Activated CD4-positive, alpha-beta T cell treated with anti-CD3 and anti-CD28 coated beads, Interleukin-2, amount 50 U/mL, for 1 hour (primary cell): ENCODE data around the gene VASP.

Experiments
- DNase-seq: peaks from one replicate; pipeline ENCODE4 v3.0.0-alpha.2; 2020

VASP gene

DNA sequence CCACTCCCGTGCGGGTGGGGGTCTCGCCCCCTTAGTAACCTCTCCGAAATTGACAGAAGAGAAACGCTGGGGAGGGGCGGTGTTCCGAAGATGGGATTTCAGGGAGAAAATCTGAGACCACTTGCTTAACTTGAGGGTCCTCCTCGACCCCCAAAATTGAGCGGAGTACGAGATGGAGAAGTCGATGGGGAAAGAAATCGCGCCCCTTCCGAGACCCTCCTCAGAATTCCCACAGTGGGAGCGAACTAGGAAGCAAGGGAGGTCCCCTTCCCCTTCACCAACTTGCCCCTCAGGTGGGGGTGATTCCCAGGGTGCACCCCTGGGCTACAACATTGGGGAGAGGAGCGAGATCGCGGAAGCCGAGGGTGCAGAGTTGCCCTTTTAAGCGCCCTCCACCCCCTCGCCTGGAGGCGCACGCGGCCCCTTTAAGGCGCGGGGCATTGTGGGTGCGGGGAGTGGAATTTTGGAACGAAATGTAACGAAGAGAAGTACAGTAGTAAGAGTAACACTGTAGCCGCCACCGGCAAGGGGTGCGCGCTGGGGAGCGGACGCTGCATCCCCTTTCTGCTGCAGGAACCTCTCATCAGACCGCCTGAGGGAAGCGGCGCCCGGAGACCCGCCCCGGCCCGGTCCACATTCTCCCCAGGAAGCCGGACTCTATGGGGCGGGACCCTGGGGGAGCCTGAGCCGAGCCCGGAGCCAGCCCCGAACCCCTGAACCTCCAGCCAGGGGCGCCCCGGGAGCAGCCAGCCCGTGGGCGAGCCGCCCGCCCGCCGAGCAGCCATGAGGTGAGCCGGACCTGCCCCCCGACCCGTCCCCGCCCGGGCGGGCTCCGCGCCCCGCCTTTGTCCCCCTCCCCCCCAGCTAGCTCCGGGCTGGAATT lies at the start of gene VASP:
Gene VASP, plus strand, starts transcription at position 491 of the 883 bp plus-strand sequence. Its CDS starts 293 bp downstream, at position 784.
- DNase-seq = peak; percentile 89

DNA sequence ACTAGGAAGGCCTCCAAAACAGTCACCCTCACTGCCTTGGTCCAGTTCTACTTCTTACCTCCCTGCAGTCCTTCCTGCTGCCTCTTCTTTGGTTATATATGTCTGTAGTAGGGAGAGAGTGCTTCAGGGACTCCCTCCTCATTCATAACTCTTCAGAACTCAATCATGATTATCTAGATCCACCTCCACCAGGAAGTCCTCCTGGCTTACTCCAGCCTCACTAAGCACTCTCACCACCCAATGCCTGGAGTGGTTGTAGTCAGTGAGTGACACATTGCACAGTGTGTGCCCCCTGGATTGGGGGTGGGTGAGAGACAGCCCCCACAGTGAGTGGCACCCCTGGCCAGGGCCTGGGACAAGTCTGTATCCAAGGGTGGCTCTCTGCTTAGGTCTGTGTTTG lies 49.5 kb upstream of the VASP start:
- no peak for DNase-seq

DNA sequence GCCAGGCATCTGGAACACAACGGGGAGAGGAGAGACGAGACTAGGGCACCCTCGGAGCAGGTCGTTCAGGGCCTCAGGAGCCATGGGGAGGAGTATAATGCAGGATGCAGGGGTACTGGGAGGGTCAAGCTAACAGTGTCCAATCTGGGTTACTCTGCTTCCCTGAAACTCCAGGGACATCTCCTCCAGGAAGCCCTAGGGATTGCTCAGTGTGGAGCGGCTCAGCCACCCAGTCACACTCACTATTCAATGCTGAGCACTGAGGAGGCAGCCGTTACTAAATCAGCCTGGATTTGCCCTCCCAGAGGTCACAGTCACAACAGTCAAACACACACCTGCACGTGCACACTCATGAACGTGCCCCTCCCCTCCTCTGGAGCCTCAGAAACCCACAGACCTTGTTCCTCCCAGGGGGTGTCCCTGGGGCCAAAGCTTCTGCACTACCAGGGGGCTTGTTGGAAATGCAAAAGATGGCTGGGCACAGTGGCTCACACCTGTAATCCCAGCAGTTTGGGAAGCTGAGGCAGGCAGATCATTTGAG lies 46.4 kb upstream of the VASP start:
- no peak for DNase-seq

DNA sequence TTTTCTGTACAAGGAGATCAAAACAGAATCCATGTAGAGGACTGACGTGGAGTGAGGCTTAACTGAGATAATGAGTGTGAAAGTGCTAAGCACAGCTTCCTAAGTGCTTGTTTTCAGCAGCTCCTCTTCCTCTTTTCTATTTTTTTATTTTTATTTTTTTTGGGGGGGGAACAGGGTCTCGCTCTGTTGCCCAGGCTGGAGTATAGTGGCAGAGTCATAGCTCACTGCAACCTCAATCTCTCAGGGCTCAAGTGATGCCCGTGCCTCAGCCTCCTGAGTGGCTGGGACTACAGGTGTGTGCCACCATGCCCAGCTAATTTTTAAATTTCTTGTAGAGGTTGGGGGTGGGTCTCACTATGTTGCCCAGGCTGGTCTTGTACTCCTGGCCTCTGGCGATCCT lies 45.1 kb upstream of the VASP start:
- no peak for DNase-seq

DNA sequence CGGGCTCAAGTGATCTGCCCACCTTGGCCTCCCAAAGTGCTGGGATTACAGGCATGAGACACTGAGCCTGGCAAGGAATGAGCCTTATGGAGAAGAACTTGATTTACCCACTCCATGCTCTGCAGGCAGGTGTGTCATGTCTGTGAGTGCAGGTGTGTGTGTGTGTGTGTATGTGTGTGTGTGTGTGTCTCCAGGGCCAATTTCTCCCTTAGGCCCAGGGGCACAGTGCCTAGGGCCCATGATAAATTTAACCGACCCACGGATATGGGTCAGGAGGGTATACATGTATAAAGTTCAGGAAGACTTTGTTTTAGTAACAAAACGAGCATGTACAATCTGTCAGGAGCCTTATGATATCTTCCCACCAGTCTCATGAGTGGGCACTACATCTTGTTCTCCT lies 44.0 kb upstream of the VASP start:
- DNase-seq = no peak

DNA sequence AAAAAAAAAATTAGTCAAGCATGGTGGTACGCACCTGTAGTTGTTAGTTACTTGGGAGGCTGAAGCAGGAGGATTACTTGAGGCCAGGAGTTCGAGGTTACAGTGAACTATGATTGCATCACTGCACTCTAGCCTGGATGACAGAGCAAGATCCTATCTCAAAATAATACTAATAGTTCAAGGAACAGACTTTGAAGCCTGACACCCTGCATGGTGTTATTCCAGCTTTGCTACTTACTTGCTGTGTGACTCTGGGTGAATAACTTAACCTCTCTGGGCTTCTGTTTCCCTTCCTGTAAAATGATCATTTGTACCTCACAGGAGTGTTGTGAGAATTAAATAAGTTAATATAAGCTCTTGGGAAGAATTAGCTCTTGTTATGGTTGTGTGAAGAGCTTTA lies 43.0 kb upstream of the VASP start:
- DNase-seq = no peak

DNA sequence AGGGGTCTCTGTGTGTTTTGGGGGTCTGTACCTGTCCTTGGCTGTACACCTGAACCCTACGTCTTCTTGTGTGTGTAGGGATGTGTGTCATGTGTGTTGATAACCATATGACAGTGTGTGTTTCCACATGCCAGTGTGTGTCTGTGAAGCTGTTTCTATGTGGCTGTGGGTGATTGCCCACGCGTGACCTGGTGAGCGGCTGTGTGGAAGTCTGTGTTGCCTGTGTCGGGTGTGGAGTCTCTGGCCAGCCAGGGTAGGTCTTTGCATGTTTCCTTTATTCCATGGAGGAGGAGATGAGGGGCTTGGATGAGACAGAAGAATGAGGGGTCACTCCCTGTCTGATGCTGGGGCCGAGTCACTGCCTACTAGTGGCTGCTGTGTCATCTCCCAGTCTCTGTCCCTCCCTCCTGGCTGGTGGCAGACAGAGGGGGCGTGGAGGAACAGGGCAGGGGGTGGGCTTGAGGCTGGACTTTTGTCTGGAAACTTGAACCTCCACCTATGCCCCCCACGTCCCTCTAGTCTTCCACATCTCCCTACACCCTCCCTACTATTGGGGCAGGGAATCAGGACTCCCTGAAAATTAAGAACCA lies 42.3 kb upstream of the VASP start:
- no peak for DNase-seq

DNA sequence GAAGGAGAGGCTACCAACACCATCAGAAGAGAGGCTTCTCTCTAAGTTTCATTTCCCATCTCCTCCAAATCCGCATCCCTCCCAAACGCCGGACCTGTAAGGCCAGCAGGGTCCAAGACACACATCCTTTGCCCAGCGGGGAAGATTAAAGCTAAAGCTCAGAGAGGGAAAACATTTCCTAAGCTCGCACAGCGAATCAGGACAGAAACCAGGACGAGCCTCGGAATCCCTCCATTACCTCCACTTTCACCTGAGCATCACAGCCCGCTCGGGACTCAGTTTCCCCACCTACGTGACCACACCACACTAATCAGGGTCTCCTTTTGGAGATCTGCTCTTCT lies 40.2 kb upstream of the VASP start:
- no peak for DNase-seq

DNA sequence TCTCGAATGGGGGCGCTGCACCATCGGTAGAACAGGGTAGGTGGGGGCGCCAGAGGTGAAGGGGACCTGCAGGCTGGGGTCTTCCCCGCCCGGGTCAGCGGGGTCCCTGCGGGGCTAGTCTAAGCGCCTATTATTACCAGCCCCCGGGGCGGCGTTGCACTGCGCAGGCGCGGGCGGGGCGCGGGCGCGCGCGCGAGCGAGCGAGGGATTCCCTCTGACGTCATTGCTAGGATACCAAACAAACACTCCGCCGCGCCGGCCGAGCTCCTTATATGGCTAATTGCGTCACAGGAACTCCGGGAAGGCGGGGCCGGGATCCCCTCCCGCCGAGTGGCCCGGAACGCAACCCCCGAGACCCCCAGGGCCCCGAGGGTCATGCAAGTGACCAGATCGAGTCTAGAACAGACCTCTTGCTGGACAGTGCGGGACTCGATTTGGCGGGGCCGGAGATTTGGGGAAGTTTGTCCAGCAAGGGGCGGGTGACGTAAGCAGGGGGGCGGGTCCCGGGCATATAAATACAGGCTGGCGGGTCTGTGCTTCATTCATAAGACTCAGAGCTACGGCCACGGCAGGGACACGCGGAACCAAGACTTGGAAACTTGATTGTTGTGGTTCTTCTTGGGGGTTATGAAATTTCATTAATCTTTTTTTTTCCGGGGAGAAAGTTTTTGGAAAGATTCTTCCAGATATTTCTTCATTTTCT lies 39.7 kb upstream of the VASP start, which contains the start of gene FOSB:
Gene FOSB, plus strand, starts transcription at position 541 of the 703 bp plus-strand sequence. CDS start 591 bp downstream, outside the sequence.
- peak; percentile 94 for DNase-seq

DNA sequence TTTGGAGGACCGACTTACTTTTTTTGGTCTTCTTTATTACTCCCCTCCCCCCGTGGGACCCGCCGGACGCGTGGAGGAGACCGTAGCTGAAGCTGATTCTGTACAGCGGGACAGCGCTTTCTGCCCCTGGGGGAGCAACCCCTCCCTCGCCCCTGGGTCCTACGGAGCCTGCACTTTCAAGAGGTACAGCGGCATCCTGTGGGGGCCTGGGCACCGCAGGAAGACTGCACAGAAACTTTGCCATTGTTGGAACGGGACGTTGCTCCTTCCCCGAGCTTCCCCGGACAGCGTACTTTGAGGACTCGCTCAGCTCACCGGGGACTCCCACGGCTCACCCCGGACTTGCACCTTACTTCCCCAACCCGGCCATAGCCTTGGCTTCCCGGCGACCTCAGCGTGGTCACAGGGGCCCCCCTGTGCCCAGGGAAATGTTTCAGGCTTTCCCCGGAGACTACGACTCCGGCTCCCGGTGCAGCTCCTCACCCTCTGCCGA lies 39.1 kb upstream of the VASP start:
- peak; percentile 47 for DNase-seq

DNA sequence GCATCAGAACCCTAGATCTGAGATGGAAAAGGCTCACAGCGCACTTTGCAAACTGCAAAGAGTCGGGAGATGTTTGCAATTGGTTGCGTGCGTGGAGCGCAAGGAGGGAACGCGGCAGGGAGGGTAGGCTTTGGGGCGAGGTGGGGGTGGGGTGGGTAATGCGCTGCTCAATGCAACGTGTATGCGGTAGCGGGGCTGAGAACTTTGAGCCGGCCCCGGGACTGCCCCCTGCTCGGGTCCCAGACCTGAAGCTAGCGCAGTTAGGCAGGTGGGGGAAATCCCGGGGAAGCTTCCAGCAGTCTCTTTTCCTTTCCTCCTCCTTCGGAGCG lies 38.5 kb upstream of the VASP start:
- DNase-seq = no peak

DNA sequence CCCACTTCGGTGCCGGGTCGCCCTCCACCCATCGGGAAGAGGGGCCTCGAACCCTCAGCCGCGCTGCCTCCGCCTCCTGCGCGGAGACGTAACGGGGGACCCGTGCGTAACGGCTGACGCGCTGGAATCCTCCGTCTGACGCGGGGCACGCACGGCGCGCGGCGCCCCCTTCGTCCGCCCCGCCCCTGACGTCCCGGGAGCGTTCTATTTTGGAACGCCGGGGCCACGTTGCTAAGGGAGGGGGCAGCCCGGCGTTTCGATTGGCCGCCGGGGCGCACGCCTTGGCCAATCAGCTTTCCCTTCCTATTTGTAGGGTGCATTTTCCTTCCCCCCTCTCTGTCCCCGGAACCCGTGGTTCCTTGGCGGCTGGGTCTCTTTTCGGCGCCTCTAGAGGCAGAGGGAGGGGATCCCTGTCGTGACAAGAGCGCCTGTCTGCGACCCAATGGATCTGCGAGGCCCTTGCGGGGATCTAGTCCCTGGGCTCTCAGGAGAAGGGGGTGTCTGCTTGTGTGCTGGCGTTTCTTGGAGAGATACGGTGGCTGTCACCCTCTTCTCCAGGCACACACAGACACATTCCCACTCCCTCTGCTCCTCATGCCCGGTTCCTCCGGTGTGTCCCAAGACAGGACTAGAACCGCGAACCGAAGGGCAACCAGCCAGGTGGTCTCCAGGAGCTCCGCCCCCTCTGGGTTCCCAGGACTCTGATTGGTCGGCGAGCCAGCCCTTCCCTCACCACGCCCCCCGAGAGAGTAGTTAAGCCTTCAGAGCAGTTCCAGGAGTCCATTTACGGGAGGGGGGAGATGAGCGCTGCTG lies 37.9 kb upstream of the VASP start:
- DNase-seq = peak; percentile 85

DNA sequence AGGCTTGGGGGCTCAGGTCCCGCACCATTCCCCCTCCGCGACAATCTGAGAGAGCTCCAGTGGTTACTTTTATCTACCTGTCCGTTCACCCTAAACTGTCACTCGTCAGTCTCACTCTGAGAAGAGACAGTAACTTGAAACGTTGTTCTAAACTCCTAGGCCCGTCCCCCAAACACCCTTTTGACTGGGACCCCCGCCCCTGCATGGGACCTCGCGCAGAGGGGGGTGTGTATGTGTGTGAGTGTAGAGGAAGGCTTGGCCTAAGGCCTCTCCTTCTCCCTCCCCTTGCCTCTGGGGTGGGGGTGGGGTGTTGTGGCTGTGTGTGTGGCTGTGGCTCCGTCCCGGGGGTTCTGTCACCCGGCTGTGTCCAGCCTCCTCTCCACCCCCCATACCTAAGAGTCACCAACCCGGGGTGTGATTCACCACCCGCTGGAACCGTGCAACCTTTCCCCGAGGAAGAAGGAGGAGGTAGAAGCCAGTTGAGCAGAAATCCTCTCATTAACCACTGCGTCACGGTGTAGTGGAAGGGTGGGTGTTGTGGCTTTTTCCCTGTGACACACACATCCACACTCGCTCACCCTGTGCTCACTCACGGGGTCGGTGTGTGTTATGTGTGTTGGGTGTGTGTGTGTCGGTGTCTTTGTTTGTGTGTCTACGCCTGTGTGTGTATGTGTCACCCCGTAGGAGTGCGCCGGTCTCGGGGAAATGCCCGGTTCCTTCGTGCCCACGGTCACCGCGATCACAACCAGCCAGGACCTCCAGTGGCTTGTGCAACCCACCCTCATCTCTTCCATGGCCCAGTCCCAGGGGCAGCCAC lies 37.1 kb upstream of the VASP start:
- DNase-seq = peak; percentile 39

DNA sequence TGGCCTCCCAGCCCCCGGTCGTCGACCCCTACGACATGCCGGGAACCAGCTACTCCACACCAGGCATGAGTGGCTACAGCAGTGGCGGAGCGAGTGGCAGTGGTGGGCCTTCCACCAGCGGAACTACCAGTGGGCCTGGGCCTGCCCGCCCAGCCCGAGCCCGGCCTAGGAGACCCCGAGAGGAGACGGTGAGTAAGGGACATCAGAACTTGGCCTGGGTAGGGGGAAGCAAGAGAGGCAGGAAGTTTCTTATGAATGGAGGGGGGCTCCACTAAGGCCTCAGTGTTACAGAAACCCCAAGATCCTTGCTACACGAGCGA lies 36.6 kb upstream of the VASP start:
- DNase-seq = peak; percentile 16

DNA sequence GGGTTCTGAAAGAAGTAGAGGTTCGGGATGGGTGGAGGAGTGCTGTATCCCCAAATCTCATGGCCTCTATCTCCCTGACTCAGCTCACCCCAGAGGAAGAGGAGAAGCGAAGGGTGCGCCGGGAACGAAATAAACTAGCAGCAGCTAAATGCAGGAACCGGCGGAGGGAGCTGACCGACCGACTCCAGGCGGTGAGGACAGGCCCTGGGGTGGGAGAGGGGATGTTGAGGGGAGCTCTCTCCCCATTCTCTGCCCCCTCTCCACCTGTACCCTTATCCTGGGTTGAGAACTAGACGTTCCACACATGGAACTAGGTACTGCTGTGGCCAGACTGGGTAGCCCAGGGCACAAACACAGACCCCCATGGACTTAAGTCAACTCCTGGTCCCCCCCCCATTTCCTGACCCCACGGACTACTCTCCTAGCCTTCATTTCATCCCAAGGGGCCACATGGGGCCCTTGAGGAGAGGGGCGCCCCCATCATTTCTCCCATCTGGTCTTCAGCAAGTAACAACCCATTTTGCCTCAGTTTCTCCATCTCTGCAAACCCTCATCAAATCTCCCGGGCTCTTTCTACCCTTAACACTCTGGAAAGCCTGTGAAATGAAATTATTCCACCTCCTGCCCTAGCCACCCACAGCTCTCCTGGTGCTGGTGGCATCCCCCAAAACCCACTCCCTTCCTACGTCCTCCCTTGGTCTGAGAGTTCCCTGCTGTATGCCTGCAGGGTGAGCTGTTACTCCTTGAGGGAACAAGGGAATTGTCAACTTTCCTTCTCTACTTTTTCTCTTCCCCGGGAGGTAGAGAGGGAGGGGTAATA lies 36.0 kb upstream of the VASP start:
- peak; percentile 16 for DNase-seq

DNA sequence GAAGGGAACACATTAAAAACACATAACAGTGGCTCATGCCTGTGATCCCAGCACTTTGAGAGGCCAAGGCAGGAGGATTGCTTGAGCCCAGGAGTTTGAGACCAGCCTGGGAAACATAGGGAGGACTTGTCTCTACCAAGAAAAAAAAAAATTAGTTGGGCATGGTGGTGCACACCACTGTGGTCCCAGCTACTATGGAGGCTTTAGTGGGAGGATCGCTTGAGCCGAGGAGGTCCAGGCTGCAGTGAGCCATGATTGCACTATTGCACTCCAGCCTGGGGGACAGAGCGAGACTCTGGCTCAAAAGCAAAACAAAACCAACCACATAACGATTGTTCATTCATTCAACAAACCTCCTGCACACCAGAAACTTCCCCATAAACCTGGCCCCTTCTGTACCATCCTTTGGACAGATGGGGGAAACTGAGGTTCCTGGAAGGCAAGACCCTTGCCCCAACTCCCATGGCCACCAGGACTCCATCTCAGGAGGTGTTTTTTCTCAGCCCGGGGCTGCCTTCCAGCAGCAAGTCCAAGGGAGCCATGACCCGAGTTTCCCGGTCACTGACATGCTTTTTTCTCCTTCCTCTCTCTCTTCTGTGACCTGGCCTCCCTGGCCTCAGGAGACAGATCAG lies 35.2 kb upstream of the VASP start:
- DNase-seq = no peak

DNA sequence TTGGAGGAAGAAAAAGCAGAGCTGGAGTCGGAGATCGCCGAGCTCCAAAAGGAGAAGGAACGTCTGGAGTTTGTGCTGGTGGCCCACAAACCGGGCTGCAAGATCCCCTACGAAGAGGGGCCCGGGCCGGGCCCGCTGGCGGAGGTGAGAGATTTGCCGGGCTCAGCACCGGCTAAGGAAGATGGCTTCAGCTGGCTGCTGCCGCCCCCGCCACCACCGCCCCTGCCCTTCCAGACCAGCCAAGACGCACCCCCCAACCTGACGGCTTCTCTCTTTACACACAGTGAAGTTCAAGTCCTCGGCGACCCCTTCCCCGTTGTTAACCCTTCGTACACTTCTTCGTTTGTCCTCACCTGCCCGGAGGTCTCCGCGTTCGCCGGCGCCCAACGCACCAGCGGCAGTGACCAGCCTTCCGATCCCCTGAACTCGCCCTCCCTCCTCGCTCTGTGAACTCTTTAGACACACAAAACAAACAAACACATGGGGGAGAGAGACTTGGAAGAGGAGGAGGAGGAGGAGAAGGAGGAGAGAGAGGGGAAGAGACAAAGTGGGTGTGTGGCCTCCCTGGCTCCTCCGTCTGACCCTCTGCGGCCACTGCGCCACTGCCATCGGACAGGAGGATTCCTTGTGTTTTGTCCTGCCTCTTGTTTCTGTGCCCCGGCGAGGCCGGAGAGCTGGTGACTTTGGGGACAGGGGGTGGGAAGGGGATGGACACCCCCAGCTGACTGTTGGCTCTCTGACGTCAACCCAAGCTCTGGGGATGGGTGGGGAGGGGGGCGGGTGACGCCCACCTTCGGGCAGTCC lies 34.5 kb upstream of the VASP start:
- peak; percentile 35 for DNase-seq

DNA sequence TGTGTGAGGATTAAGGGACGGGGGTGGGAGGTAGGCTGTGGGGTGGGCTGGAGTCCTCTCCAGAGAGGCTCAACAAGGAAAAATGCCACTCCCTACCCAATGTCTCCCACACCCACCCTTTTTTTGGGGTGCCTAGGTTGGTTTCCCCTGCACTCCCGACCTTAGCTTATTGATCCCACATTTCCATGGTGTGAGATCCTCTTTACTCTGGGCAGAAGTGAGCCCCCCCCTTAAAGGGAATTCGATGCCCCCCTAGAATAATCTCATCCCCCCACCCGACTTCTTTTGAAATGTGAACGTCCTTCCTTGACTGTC lies 34.0 kb upstream of the VASP start:
- DNase-seq = peak; percentile 30

DNA sequence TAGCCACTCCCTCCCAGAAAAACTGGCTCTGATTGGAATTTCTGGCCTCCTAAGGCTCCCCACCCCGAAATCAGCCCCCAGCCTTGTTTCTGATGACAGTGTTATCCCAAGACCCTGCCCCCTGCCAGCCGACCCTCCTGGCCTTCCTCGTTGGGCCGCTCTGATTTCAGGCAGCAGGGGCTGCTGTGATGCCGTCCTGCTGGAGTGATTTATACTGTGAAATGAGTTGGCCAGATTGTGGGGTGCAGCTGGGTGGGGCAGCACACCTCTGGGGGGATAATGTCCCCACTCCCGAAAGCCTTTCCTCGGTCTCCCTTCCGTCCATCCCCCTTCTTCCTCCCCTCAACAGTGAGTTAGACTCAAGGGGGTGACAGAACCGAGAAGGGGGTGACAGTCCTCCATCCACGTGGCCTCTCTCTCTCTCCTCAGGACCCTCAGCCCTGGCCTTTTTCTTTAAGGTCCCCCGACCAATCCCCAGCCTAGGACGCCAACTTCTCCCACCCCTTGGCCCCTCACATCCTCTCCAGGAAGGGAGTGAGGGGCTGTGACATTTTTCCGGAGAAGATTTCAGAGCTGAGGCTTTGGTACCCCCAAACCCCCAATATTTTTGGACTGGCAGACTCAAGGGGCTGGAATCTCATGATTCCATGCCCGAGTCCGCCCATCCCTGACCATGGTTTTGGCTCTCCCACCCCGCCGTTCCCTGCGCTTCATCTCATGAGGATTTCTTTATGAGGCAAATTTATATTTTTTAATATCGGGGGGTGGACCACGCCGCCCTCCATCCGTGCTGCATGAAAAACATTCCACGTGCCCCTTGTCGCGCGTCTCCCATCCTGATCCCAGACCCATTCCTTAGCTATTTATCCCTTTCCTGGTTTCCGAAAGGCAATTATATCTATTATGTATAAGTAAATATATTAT lies 33.3 kb upstream of the VASP start:
- DNase-seq = peak; percentile 57
